Lung microvascular endothelial cell (primary cell): ENCODE data around the gene PHF19. TPM values are rescaled to one million over a fixed set of nuclear protein-coding genes. Genes with fewer than 3 reads are reported as not detected.

ENCODE experiments used
- DNase-seq, 2 donors: peaks; one replicate each; pipeline versions ENCODE4 v3.0.0 to v3.0.0-alpha.2; 2010; ENCODE audit warnings: low read depth in 2 of 2
- total RNA-seq: library from RNA; depleted of rRNA; stranded (reverse); fragments of >200 nt; gene quantifications from 2 replicates; pipeline ENCODE4 v1.2.1, GENCODE V29; 2014

The PHF19 gene
- total RNA-seq, 1 donor from 2014 or later: 9.3 TPM

DNA sequence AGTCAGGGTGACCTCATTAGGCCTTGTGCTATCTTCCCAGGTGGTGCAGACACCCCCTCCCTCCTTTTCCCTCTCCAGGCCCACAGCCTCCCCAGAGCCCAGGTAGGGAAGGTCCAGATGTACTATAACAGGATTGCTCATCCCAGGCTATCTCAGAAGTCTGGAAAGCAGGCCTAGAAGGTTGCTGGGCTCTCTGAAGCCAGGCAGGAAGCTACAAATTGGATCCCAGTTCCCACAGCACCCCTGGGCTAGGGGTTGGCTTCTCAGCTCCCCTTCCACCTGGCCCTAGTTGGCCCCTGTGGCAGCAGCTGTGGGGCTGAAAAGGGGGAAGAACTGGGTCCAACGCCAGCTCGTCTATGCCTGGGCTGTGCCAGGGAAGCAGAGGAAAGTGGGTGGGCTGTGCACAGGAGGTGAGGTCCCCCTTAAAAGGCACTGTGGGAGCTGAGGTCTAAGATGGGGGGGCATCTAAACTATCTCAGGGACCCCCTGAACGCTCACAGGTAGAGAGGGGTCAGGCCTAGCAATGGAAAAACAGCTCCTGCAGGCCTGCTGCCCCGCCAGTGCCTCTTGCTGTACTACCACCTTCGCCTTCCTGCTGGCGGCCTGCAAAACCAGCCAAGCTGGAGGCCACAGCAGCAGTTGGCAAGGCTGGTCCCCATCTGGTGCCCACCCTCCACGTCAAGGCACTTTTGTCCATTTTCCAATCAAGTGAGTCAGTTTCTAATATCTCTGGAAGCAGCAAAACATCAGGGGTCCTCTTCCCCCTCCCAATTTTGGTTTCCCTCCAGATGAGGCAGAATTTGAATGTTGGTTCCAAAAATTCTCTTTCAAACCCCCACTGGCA lies 20.9 kb downstream of the PHF19 start:
- no peak for DNase-seq

DNA sequence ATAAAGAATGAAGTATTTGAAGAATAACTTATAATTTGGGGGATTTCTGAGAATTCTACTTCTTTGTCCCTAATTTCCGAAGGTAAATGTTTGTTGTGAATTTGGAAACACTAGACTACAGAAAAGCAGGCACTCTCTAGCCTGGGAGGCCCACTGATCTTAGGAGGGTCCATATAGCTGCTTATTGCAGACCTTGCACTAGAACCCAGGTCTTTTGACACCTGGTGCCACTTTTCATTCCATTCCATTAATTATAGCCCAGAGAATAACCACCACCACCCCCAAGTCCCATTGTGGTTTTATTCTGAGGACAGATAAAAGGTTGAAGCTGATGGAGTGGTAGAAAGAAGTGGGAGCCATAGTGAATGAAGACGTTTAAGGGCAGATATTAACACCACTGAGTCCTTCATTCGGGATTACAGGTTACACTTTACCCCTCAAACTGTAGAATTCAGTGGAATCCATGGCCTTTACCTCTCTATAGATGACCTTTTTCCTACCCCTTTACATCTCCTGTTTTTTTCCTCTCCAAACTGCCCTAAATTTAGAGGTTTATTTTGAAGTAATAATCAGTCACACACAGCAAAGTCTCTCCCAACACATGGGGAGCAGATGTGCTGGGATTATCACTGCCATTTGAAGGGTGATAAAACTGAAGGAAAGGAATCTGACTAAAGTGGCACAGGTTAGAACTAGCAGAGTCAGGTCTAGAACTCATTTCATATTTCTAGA lies 22.2 kb downstream of the PHF19 start:
- DNase-seq: no peak

DNA sequence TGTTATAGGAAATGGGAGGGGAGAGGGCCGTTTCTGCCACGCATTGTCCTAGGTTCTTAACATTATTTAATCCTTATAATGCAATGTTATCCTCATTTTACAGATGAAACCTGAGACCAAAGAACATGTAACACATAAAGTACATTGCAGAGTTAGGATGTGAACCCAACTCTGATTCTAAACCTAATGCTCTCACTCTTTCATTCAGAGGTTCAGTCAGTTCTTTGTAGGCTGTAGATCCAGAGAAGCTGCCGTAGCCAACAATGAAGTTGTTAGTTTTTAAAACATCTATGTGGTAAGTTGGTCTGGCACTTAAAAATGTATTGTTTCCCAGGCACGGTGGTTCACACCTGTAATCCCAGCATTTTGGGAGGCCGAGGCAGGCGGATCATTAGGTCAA lies 23.8 kb downstream of the PHF19 start:
- DNase-seq: no peak

DNA sequence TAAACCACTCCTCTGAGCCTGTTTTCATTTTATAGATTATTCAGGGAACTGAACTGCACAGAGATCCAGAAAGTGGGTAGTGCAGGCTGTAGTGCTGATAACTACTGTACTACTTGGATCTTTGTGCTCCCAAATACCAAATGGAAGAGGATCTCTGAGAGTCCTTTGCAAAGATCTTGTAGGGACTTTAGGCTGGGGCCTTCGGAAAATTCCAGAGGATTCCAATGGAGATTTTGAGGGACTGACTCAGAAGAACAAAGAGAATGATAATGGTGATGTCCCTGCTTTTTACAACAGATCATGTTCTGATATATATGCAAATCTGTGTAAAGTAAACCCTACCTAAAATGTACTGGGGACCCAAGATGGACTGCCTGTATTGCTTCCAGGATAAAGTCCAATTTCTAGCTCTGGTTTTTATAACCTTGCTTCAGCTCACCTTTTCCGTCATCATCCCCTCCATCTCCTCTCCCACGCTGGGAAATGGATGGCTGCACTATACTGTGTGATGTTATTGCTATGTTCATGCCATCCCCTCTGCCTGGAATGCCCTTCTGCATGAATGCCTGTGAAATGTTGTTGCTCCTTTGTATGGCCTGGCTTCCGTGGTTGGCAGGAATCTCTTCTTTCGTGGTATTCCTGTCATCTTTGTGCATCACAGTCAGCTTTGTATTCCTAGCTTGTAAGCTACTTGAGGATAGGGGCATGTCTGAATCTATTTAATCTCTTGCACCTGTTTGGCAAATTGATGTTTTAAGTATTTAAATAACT lies 24.6 kb downstream of the PHF19 start:
- DNase-seq: no peak

DNA sequence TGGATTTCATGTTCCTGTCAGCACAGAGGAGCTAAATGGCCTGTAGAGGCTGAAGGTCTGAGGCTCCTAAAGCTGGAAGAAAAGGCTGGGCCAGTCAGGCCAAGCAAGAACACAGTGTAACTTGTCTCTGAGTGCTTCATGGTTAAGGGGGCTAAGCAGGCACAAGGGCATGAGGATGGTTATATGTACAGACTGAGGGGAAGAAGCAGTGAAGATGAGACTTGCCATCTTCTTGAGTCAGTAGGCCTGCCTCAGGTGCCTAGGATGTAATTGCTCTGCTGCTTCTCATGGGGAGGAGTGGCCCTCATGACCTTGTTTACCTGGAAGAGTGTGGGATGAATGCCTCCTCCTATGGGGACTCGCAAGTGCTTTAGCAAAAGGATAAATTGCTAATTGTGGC lies 25.5 kb downstream of the PHF19 start:
- DNase-seq: no peak

DNA sequence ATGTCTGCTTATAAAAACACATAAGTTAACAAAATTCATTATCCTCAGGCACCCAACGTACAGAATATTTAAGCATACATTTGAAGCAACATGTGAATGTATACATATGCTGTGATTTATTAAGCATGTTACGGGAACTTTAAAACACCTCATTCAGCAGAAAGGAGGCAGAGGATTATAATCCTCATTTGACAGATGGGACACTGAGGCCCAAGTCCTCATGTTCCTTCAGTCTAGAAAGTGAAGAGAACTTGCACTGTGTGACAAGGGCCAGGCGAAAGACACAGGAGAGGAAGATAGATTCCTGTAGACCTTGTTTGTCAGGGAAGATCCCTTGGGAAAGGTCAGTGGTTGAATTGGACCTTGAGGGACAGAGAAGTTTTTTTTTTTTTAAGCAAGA lies 26.7 kb downstream of the PHF19 start:
- no peak for DNase-seq

DNA sequence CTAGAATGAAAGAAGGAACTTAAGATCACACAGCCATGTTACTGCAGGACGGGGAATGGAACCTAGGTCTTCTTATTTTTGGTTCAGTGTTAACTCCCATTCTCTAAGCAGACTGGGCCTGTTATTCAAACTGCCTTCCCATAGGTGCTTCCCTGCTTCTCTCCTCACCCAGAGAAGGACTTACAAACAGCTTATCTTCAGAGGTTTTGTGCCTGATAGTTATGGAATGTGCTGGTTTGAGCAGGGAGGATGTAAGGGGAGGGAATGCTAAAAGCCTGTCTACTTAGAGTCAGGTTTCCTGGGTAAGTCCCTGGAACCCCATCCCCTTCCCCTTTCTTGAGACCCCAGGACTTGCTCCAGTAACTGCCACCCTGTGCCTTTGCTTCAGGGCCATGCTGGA lies 30.1 kb downstream of the PHF19 start:
- DNase-seq: no peak

DNA sequence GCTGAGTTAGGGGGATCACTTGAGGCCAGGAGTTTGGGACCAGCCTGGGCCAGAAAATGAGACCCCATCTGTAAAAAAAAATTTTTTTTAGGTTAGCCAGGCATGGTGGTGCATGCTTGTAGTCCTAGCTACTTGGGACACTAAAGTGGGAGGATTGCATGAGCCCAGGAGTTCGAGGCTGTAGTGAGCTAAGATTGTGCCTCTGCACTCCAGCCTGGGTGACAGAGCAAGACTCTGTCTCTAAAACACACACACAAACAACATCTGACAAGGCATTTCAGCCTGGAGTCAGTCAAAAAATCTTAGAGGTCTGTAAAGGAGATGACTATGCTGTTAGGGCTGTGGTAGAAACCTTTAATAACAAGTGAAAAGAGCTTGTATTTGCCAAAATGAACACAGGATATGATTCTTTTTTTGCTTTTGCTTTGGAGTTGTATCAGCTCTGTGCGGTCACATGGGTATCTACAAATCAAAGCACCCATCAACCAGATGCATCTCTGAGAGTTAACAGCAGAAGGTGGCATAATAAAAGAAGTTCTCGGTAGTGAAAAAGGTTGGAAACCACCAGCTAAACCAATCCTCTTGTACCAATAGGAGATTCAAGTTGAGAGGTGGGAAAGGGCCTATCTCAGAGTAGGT lies 30.6 kb downstream of the PHF19 start:
- DNase-seq: no peak

DNA sequence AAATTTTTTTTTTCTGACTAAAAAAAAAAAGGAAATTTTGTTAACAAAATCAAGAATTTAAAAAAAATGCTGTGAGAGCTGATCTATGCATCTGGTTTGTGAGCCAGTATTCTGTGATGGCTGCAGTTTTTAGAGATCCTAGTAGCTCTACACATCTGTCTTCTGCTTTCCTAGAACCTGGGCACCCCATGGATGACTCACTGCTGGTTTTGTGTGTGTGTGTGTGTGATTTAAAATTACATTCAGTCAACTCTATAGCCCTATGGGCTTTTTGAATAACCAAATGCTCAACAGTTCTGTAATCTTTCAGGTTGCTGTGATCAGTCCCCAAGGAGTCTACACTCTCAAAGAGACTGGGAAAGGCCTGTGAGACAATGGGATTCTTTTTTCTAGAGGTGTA lies 31.7 kb downstream of the PHF19 start:
- DNase-seq: no peak

DNA sequence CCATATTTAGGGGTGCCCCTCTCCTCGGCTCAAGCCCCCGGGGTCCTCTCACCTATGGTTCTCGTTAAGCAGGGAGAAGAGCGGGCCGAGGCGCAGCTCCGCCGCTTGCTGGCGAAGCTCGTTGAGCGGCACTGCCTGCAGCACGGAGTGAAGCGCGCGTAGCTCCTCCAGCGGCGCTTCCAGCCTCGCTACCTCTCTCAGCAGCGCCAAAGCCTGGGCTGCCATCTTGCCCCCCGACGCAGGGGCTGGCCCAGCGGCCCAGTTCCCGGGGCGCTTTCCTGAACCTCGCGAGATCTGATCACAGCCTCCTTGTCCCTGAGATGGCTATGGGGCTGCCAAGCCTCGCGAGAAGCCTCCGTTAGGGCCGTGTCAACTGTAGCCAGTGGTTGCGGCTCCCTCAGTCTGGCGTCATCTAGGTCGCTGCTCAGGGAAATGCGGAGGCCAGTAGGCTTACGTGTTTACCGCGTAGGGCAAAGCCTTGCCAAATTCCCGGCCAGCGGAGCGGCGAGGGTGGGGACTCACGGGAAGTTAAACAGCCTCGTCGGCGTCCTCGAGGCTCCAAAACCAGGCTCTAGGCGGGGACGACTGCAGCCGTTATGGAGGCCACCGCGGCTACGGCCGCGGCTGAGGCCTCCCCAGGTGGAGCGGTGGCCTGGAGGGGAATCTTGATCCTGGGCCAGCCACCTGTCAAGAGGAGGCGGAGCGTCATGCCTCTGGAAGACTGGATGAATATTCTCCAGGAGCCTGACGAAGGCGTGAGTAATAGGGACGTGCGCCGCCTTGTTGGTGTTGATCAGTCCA lies 34.1 kb downstream of the PHF19 start, which contains the start of gene PSMD5:
Gene PSMD5, minus strand, starts transcription at position 238 of the 801 bp plus-strand sequence. Its CDS starts 13 bp downstream, at position 225.
- DNase-seq: peak; percentile 99 to 100

DNA sequence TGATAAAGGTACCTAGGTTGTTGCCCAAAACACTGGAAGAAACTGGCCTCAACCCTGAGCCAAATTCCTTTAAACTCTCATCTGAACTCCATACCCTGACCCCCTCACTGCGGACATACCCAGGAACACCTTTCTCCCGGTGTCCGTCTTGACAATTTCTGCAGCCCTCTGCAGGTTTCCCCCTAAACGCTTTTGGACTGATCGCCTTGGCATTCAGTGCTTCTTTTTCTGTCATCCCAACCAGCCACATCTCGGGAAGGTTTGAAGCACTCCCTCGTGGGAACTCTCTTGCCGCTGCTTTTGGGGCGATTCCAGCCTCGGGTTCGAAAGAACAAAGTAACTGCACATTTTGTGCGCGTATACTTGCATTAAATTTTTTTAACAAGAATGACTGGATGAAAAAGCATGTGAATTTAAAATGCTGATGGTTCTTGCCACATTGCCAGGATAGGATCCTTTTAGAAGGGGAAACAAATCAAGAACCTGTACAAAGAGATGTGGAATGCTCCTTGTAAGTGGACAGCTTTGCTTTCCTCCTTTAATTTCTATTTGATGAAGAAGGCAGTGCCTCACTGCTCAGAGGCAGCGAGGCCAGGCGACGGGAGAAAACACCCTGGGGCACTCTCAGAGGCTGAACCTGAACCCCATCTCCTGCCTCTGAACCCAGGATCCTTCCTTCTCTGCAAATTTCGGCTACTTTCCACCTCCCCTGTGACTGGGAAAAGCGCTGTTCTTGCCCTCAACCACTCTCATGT lies 34.9 kb downstream of the PHF19 start:
- no peak for DNase-seq

DNA sequence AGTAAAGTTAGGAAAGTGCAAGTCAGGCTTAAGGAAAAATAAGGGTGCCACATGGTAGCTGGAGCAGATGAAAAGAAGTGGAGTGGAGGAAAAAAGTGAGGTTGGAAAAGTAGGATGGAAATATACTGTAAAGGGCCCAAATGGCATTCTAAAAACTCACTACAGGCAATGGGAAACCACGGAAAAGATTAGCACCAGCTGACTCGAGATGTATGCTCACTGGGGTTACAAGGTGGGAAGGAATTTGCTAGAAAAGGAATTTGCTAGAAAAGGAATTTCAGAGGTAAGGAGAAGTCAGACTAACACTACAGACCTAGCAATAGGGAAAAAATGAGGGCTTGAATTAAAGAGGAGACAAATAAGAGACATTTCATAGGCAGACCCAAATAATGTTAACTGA lies 37.8 kb downstream of the PHF19 start:
- no peak for DNase-seq

DNA sequence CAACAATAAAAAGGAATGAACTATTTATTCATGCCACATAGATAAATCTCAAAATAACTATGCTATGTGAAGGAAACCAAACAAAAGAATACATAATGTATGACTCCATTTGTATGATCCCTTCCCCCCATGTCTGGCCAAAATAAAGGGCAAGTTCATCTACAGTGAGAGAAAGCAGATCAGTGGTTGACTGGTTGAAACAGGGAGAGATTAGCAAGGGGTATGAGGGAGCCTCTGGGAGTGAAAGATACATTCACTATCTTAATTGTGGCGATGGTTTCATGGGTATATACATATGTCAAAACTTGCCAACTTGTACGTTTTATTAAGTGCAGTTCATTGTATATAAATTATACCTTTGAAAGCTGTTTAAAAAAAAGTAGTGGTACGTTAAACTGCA lies 39.1 kb downstream of the PHF19 start:
- DNase-seq: no peak

DNA sequence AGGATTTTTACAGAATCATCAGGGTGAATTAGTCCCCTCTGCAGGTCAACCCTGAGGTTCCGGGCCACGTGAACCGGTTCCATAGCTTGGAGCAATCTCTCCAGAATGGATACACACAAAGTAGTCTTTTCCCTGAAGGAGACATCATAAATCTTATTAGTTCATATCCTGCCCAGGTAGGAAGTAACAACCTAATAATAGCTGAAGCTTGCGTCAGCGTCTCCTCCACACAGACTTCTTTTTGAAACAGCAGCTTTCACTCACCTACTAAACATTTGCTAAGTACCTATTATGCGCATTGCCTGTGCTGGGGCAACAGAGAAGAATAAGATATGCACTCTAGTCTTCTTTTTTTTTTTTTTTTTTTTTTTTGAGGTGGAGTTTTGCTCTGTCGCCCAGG lies 43.7 kb downstream of the PHF19 start:
- no peak for DNase-seq

DNA sequence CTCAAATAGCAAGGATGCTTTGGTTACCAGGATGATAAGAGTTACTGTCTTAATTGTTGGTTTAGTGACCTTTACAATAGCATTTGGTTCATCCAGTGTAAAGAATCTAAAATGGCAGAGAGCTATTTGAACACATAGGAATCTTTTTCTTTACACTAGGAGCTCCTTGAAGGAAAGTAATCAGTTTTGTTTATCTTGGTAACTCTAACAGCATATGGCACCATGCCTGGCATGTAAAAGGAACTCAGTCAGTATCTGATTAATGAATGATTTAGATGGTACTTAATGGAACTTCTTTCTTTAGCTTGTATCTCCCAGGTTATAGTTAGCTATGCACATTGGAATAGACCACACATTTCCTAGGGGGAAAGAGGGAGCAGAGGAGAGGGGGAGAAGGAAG lies 44.2 kb downstream of the PHF19 start:
- no peak for DNase-seq

DNA sequence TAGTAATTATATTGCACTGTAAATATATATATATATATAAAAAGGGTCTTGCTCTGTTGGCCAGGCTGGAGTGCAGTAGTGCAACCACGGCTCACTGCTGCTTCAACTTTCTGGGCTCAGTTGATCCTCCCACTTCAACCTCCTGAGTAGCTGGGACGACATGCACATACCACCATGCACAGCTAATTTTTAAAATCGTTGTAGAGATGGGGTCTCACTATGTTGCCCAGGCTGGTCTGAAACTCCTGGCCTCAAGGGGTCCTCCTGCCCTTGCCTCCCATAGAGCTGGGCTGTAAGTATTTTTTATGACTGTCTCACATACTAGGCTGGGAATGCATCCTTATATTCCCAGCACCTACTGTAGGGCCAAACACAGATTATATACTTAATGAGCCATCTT lies 46.1 kb downstream of the PHF19 start:
- no peak for DNase-seq

DNA sequence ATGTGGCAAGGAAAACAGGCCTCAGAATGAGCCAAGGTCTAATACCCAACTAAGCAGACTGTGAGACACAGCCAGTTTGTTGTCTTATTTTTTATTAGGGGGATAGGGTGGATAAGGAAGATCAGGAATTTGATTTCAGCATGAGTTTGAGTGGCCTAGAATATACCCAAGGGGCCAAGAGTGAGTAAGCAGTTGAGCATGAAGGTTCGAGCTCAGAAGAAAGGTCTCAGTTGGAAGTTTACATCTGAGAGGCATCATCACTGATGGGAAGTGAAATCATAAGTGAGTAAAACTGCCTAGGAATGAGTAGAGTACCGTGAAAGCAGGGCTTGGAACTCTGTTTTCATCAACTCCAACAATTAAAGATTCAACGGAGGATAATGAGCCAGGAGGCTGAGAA lies 46.8 kb downstream of the PHF19 start:
- no peak for DNase-seq

DNA sequence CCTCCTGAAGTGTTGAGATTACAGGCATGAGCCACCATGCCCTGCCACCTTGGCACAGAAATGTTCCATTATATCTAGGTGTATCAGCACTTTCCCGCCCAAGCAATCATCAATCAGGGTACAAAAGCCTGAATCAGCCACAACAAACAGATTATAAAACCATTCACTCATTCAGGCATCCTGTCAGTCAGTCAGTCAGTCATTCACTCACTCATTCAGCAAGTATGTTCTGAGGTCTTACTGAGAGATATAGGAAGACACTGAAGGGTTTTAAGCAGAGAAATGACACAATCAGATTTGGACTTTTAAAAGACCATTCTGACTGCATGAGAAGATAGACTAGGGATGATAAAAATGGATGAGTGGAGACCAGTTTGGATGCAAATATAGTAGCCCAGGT lies 47.3 kb downstream of the PHF19 start:
- no peak for DNase-seq

DNA sequence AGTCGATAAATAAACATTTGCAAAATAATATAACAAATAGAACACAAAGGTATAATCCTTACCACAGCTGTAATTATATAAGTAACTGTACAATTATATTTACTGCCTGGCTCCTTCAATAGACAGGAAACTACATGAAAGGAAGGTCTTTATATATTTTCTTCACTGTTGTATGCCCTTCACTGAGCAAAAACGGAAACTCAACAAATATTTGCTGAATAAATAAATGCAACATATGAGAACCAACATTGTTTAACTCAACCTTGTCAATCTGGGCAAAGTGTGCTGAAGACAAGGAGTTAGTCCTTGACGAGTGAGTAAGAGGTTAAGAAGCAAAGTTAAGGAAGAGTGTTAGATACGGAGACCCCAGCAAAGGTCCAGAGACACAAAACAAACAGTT lies 56.9 kb downstream of the PHF19 start:
- DNase-seq: no peak

DNA sequence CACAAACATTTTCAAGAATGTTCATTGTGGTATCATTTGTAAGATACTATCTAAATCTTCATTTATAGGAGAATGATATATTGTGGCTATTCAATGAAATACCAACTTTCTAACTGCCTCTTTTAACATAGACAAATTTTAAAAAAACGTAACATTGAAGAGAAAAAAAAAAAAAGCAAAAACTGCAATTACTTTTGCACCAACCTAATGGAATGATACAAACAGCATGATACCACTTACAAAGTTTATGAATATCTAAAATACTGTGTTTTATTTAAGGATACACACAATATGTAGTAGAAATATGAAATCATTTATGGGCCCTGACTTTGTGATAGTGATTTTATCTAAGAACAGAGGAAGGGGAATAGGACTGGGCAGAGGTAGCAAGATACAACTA lies 58.4 kb downstream of the PHF19 start:
- no peak for DNase-seq
